Vein endothelial cell (primary cell): ENCODE measurements around the gene MOB2. TPM values are rescaled to one million over a fixed set of nuclear protein-coding genes. Genes with fewer than 3 reads are reported as not detected.

ENCODE experiments used
- total RNA-seq: library from RNA; depleted of rRNA; stranded (reverse); fragments of >200 nt; gene quantifications from 2 replicates; pipeline ENCODE4 v1.2.3, GENCODE V29; 2012

The MOB2 gene
- 25.8 and 37.2 TPM in 2 replicates for total RNA-seq

DNA sequence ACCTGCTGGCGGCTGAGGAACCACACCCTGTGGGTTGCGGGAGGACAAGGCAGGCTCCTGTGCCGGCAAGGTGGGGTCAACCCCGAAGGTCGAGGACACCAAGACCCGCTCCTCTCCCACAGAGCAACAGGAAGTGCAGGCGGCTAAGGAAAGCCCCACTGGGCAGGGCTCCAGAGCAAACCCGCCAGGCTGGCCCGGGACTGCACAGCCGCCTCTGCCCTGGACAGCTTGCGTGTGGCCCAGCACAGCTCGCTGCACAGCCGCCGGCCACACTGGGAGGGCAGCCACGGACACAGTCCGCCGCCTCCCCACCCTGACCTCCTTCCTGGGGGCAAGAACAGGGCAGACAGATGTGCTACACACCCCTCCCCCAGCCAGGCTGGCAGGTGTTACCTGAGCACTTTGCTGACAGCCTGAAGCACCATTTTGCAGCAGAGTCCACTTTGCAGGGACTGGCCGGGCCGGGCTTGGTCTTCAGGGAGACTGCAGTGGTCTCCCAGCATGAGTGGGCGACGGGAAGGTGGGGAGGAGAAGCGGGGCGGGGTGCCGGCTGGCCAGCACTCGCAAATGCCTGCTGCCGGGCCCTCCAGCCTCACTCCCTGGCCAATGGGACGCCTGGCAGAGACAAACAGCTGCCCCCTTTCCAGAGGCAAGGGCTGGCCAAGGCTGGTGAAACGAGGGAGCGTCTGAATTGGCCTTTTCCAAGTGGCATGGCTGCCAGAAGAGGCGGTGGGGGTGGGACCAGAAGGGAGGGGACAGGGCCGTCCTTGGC is at the start of gene MOB2:
Gene MOB2, minus strand, starts transcription at position 726 of the 772 bp plus-strand sequence. Its CDS starts 223 bp downstream, at position 503.

Other genes starting within 250 kb of the MOB2 start
- 34.8 and 38.5 TPM in 2 replicates for gene TOLLIP, start 177.1 kb downstream of the MOB2 start, total RNA-seq
- 0.33 and 0.48 TPM in 2 replicates for gene BRSK2, start 96.8 kb downstream of the MOB2 start, total RNA-seq
- 0.57 and 1.3 TPM in 2 replicates for gene DUSP8, start 85.5 kb upstream of the MOB2 start, total RNA-seq
- not detected in 2 replicates for gene KRTAP5-1, start 98.5 kb upstream of the MOB2 start, total RNA-seq
- gene KRTAP5-2, start 111.5 kb upstream of the MOB2 start, total RNA-seq, result not detected in 2 replicates
- gene KRTAP5-3, start 121.7 kb upstream of the MOB2 start, total RNA-seq, result not detected in 2 replicates
- not detected in 2 replicates for gene KRTAP5-4, start 135.4 kb upstream of the MOB2 start, total RNA-seq
- not detected in 2 replicates for gene KRTAP5-5, start 143.0 kb upstream of the MOB2 start, total RNA-seq
- gene KRTAP5-6, start 210.4 kb upstream of the MOB2 start, total RNA-seq, result not detected in 2 replicates